DOHH2 (cell line): ENCODE results near the gene GAS7.

Experiments used
- H3F3A ChIP-seq: fragments of 200-600 bp; sonication (generic), shearing (Covaris generic); 2 replicates; pipeline ENCODE4 v1.6.0; 2016; ENCODE audit warnings: antibody characterized with exemption, mild to moderate bottlenecking; ENCODE audit not compliant: control insufficient read depth, insufficient read depth
- H3K27ac ChIP-seq: fragments of 200-600 bp; sonication (generic); 2 replicates; pipeline ENCODE4 v1.5.1; 2014; ENCODE audit warnings: low read depth, mild to moderate bottlenecking, low read length, moderate library complexity
- H3K27me3 ChIP-seq: fragments of 200-600 bp; sonication (generic); 2 replicates; pipeline ENCODE4 v1.6.1; 2014; ENCODE audit warnings: mild to moderate bottlenecking, low read length, mixed read lengths; ENCODE audit not compliant: control insufficient read depth
- H3K36me3 ChIP-seq: fragments of 200-600 bp; sonication (generic); 2 replicates; pipeline ENCODE4 v1.6.1; 2014; ENCODE audit warnings: mild to moderate bottlenecking, low read length, moderate library complexity, mixed read lengths; ENCODE audit not compliant: control insufficient read depth
- H3K4me1 ChIP-seq: fragments of 200-600 bp; sonication (generic); 2 replicates; pipeline ENCODE4 v1.6.1; 2014; ENCODE audit warnings: mild to moderate bottlenecking, low read length, mixed read lengths; ENCODE audit not compliant: control insufficient read depth
- H3K4me2 ChIP-seq: fragments of 200-600 bp; sonication (generic); 2 replicates; pipeline ENCODE4 v1.6.0; 2014; ENCODE audit warnings: mild to moderate bottlenecking, low read length, moderate library complexity
- H3K4me3 ChIP-seq: fragments of 200-600 bp; sonication (generic); 2 replicates; pipeline ENCODE4 v1.5.1; 2014; ENCODE audit warnings: mild to moderate bottlenecking, low read length, mixed read lengths
- H3K79me2 ChIP-seq: fragments of 200-600 bp; sonication (generic); 2 replicates; pipeline ENCODE4 v1.6.1; 2014; ENCODE audit warnings: mild to moderate bottlenecking, low read length, mixed read lengths; ENCODE audit not compliant: control insufficient read depth
- H3K9me2 ChIP-seq: fragments of 200-600 bp; sonication (generic); replicated peaks from 2 replicates; pipeline ENCODE4 v1.6.1; 2014; ENCODE audit warnings: mild to moderate bottlenecking, low read length, mixed read lengths; ENCODE audit not compliant: control insufficient read depth
- H3K9me3 ChIP-seq: fragments of 200-600 bp; sonication (generic); 2 replicates; pipeline ENCODE4 v1.6.1; 2014; ENCODE audit warnings: antibody characterized with exemption, low read length, mixed read lengths; ENCODE audit not compliant: control insufficient read depth, insufficient read depth
- H4K20me1 ChIP-seq: fragments of 200-600 bp; sonication (generic); 2 replicates; pipeline ENCODE4 v1.6.0; 2014; ENCODE audit warnings: low read depth, mild to moderate bottlenecking, antibody characterized with exemption, low read length, moderate library complexity; ENCODE audit not compliant: control insufficient read depth, insufficient read depth
- CTCF ChIP-seq: fragments of 200-600 bp; sonication (generic); IDR thresholded peaks from one replicate; pipeline ENCODE4 v1.5.1; 2014; ENCODE audit warnings: antibody characterized with exemption, mild to moderate bottlenecking, low read depth, low read length; ENCODE audit not compliant: poor library complexity, severe bottlenecking
- EZH2phosphoT487 ChIP-seq: fragments of 200-600 bp; sonication (generic); IDR thresholded peaks from 2 replicates; pipeline ENCODE4 v1.6.1; 2017; ENCODE audit warnings: borderline replicate concordance, mild to moderate bottlenecking, antibody characterized with exemption, low read length, moderate library complexity, mixed read lengths

The GAS7 gene

GRCh38 chr17:9868552-9868951, 329.9 kb downstream of the GAS7 start:
- Histone ChIP-seq H3K4me1 (no peaks in the 10 kb centered on the region), H3K27ac (no peak overlapping the region), H3K9me3 (no peaks in the 10 kb centered on the region), H3K4me2 (no peak overlapping the region), H3K79me2 (no peaks in the 10 kb centered on the region), H4K20me1 (no peaks in the 10 kb centered on the region), H3K36me3 (no peaks in the 10 kb centered on the region), H3K27me3 (no peaks in the 10 kb centered on the region), H3F3A (no peaks in the 10 kb centered on the region), H3K9me2 (no peaks in the 10 kb centered on the region), H3K4me3 (no peak overlapping the region)
- TF ChIP-seq EZH2phosphoT487 = no peak

DNA sequence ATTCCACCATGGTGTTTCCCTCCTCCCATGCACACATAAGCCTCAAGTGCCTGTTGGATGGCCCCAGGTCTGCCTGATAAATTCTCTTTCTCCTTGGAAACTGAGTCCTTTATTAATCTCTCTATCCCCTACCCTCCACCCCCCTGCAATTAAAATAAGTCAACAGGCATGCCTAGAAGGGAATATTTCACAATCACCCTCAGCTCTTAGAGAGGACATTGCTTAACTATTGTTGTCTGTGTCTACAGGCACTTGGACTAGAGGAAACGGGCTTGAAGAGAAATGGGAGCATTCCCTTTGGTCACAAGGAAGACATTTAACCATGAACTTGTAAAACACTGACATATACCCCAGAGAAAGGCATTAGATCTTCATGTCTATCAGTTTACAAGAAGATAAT, 332.8 kb downstream of the GAS7 start:
- no peaks in the 10 kb centered on the region for H4K20me1 ChIP-seq
- H3K9me3 ChIP-seq = no peaks in the 10 kb centered on the region
- H3K9me2 ChIP-seq = no peaks in the 10 kb centered on the region
- no peak overlapping the region for H3K27ac ChIP-seq
- no peak overlapping the region for H3K4me3 ChIP-seq
- TF ChIP-seq CTCF (no peak), EZH2phosphoT487 (no peak)
- no peaks in the 10 kb centered on the region for H3K36me3 ChIP-seq
- H3K4me2 ChIP-seq = no peak overlapping the region
- H3K4me1 ChIP-seq = no peaks in the 10 kb centered on the region
- H3K27me3 ChIP-seq = no peaks in the 10 kb centered on the region
- H3K79me2 ChIP-seq = no peaks in the 10 kb centered on the region
- H3F3A ChIP-seq = no peaks in the 10 kb centered on the region

DNA sequence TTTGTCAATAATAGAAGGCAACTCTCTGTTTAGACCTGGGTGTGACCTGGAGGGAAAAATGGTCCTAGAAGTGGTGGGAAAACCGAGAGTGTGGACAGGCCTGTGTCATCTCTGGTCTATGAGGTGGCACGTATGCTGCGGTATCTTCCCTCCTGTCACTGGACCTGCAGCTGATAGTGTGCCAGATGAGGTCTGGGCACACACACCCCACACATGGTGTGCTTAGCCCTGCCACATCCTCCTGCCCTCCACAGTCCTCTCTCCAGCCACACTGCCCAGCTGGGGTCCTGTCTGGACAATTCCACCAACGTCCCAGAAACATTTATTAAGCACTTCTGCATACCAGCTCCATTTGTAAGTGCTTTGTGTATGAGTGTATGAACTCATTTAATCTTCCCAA, 335.5 kb downstream of the GAS7 start:
- Histone ChIP-seq H4K20me1 (no peaks in the 10 kb centered on the region), H3K27ac (no peak overlapping the region)

DNA sequence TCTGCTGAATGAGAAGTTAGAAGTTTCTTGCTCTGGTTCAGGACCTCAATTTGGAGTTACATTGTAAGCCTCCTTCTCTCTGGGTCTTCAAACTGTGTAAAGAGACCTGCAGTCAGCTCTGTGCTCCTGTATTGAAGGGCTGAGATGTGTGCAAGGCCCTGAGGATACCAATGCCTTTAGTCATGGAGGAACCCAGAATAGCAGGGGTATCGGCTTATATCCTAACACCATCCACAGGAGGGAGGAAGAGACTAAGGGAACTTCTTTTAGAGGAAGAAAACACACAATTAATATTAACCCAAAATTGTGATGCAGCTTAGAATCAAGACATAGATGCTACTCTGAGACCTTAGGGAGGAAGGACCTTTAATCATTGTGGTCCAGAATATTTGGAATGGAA, 336.2 kb downstream of the GAS7 start:
- Histone ChIP-seq H3K9me3 (peaks cover 6% of the 10 kb centered on the region; the same call in 1 of the 2 replicates), H3K36me3 (no peaks in the 10 kb centered on the region), H3K4me2 (no peak overlapping the region), H3K79me2 (no peaks in the 10 kb centered on the region), H3K27ac (no peak overlapping the region), H3K27me3 (no peaks in the 10 kb centered on the region), H3K4me3 (no peak overlapping the region), H3K4me1 (no peaks in the 10 kb centered on the region), H3K9me2 (no peaks in the 10 kb centered on the region), H4K20me1 (no peaks in the 10 kb centered on the region), H3F3A (no peaks in the 10 kb centered on the region)
- TF ChIP-seq CTCF (no peak), EZH2phosphoT487 (no peak)

More for the DNA sequence above, 335.5 kb downstream of the GAS7 start:
- H3F3A ChIP-seq = no peaks in the 10 kb centered on the region
- no peak overlapping the region for H3K4me2 ChIP-seq
- no peaks in the 10 kb centered on the region for H3K9me2 ChIP-seq
- peaks cover 5% of the 10 kb centered on the region; the same call in 1 of the 2 replicates for H3K9me3 ChIP-seq
- TF ChIP-seq EZH2phosphoT487 = no peak
- no peak for TF ChIP-seq CTCF
- H3K79me2 ChIP-seq = no peaks in the 10 kb centered on the region
- H3K4me3 ChIP-seq = no peak overlapping the region
- no peaks in the 10 kb centered on the region for H3K4me1 ChIP-seq
- H3K27me3 ChIP-seq = no peaks in the 10 kb centered on the region
- H3K36me3 ChIP-seq = no peaks in the 10 kb centered on the region
